Measurements from ENCODE around the gene MAEA.
"Not testable (repeated sequence)": the region's sequence is repeated elsewhere in the genome, so short reads cannot be mapped to it uniquely, and the experiment has no call there.

Gene MAEA

GRCh38 chr4:1321486-1321885 lies 31.8 kb downstream of the MAEA start:
- in situ Hi-C loops (cut with MboI; ENCODE audit: low pct_unique_long_range_greater_than_20kb, low sequenced_read_pairs, unreplicated experiment), result no loop called here
- DNase-seq (ENCODE audit: low spot score), result no peak
- TF ChIP-seq CTCF (IDR thresholded peaks at IDR 0.05; ENCODE audit: extremely low read depth, insufficient read depth, missing control alignments), result no peak

- in situ Hi-C loops (cut with MboI; ENCODE audit: low pct_unique_long_range_greater_than_20kb, low sequenced_read_pairs, unreplicated experiment), result no loop called here
- TF ChIP-seq CTCF (IDR thresholded peaks at IDR 0.05; ENCODE audit: extremely low read depth, insufficient read depth, missing control alignments), result no peak
- no peak for DNase-seq (ENCODE audit: low spot score)
These were observed 32.4 kb downstream of the MAEA start for GRCh38 chr4:1321946-1322650.

- DNase-seq (ENCODE audit: low spot score), result no peak
- in situ Hi-C loops (cut with MboI; ENCODE audit: low pct_unique_long_range_greater_than_20kb, low sequenced_read_pairs, unreplicated experiment), result no loop called here
- TF ChIP-seq CTCF (IDR thresholded peaks at IDR 0.05; ENCODE audit: extremely low read depth, insufficient read depth, missing control alignments), result no peak
These were observed 33.6 kb downstream of the MAEA start for GRCh38 chr4:1323280-1323634.

GRCh38 chr4:1323635-1324442 lies 34.1 kb downstream of the MAEA start:
- DNase-seq (ENCODE audit: low spot score), result no peak
- in situ Hi-C loops (cut with MboI; ENCODE audit: low pct_unique_long_range_greater_than_20kb, low sequenced_read_pairs, unreplicated experiment), result no loop called here
- no peak for TF ChIP-seq CTCF (IDR thresholded peaks at IDR 0.05; ENCODE audit: extremely low read depth, insufficient read depth, missing control alignments)

- in situ Hi-C loops (cut with MboI; ENCODE audit: low pct_unique_long_range_greater_than_20kb, low sequenced_read_pairs, unreplicated experiment); DNase-seq (ENCODE audit: low spot score): not testable (repeated sequence)
These were observed 34.9 kb downstream of the MAEA start for GRCh38 chr4:1324443-1325175.

- in situ Hi-C loops (cut with MboI; ENCODE audit: low pct_unique_long_range_greater_than_20kb, low sequenced_read_pairs, unreplicated experiment), result no loop called here
- DNase-seq (ENCODE audit: low spot score), result no peak
- TF ChIP-seq CTCF (IDR thresholded peaks at IDR 0.05; ENCODE audit: extremely low read depth, insufficient read depth, missing control alignments), result no peak
These were observed 35.4 kb downstream of the MAEA start for GRCh38 chr4:1325176-1325480.

Data from GM13977 (cell line).